Muscle of leg (tissue), 11 donors: ENCODE results near the gene ADAMTS4. TPM values are rescaled to one million over a fixed set of nuclear protein-coding genes. Genes with fewer than 3 reads are reported as not detected.

Experiments used
- DNase-seq: peaks from one replicate; pipeline ENCODE4 v3.0.0; 2013
- H3K27ac ChIP-seq: one replicate; pipeline ENCODE4 v1.5.1; 2013; ENCODE audit warnings: mild to moderate bottlenecking, low read length, control low read depth
- H3K27me3 ChIP-seq: one replicate; pipeline ENCODE4 v1.6.1; 2013; ENCODE audit warnings: low read length; ENCODE audit not compliant: control insufficient read depth, insufficient read depth
- H3K36me3 ChIP-seq: one replicate; pipeline ENCODE4 v1.6.1; 2013; ENCODE audit warnings: low read length; ENCODE audit not compliant: control insufficient read depth, insufficient read depth
- H3K4me1 ChIP-seq: one replicate; pipeline ENCODE4 v1.6.1; 2013; ENCODE audit warnings: low read length; ENCODE audit not compliant: control insufficient read depth, insufficient read depth
- H3K4me3 ChIP-seq: one replicate; pipeline ENCODE4 v1.5.1; 2013; ENCODE audit warnings: low read length, control low read depth
- H3K9me3 ChIP-seq: replicated peaks from 2 replicates; pipeline ENCODE4 v1.6.1; 2013; ENCODE audit warnings: low read depth, low read length; ENCODE audit not compliant: control insufficient read depth
- WGBS: methylation state at CpG from one replicate; pipeline ENCODE4 v1.1.5; 2013; ENCODE audit warnings: missing lambda C conversion rate; ENCODE audit not compliant: insufficient coverage; 5-methylcytosine and 5-hydroxymethylcytosine counted together
- polyA plus RNA-seq, 8 donors: library from polyadenylated mRNA; unstranded; fragments of 120-200 nt; gene quantifications; one replicate each; pipeline versions ENCODE4 v1.2.1 to v1.2.3, GENCODE V29; 2013; ENCODE audit warnings: inconsistent platforms in 1 of 8, low replicate concordance in 1 of 8; ENCODE audit not compliant: insufficient read length in 8 of 8, insufficient read depth in 1 of 8
- total RNA-seq: library from RNA; stranded (reverse); fragments of 120-200 nt; gene quantifications from one replicate; pipeline ENCODE4 v1.2.4, GENCODE V29; 2013

Gene ADAMTS4
- total and polyA plus RNA-seq, 9 donors = 7.8 to 14.1 (median 9.6) TPM

GRCh38 chr1:161222175-161223019 lies 23.5 kb upstream of the ADAMTS4 start:
- H3K4me1 ChIP-seq = peaks cover 21% of the 10 kb centered on the region
- H3K4me3 ChIP-seq = no peak overlapping the region
- H3K9me3 ChIP-seq = no peaks in the 10 kb centered on the region
- H3K27me3 ChIP-seq = no peaks in the 10 kb centered on the region
- H3K27ac ChIP-seq = no peak overlapping the region
- H3K36me3 ChIP-seq = no peaks in the 10 kb centered on the region
- 80% methylated on average over 2 of the region's 6 CpGs for WGBS
- no peak for DNase-seq

- no peak overlapping the region for H3K4me3 ChIP-seq
- H3K4me1 ChIP-seq = peaks cover 4% of the 10 kb centered on the region
- H3K27ac ChIP-seq = no peak overlapping the region
- H3K27me3 ChIP-seq = no peaks in the 10 kb centered on the region
- DNase-seq = no peak
- H3K9me3 ChIP-seq = no peaks in the 10 kb centered on the region
- H3K36me3 ChIP-seq = peaks cover under 1% of the 10 kb centered on the region
- WGBS = 73% methylated on average over 3 of the region's 5 CpGs
Observed at GRCh38 chr1:161220002-161220401, 21.1 kb upstream of the ADAMTS4 start.

- H3K4me1 ChIP-seq = peaks cover 3% of the 10 kb centered on the region
- H3K9me3 ChIP-seq = no peaks in the 10 kb centered on the region
- DNase-seq = no peak
- H3K27me3 ChIP-seq = no peaks in the 10 kb centered on the region
- H3K36me3 ChIP-seq = peaks cover 4% of the 10 kb centered on the region
- no peak overlapping the region for H3K4me3 ChIP-seq
- no peak overlapping the region for H3K27ac ChIP-seq
- WGBS = 79% methylated on average over 4 of the region's 5 CpGs
Observed at GRCh38 chr1:161219078-161219892, 20.4 kb upstream of the ADAMTS4 start.

- H3K27ac ChIP-seq = no peak overlapping the region
- H3K27me3 ChIP-seq = no peaks in the 10 kb centered on the region
Observed at GRCh38 chr1:161218301-161219077, 19.6 kb upstream of the ADAMTS4 start.

GRCh38 chr1:161217831-161218230 lies 19.0 kb upstream of the ADAMTS4 start:
- Histone ChIP-seq H3K27ac (no peak overlapping the region), H3K27me3 (no peaks in the 10 kb centered on the region), H3K4me1 (peaks cover 3% of the 10 kb centered on the region), H3K4me3 (no peak overlapping the region), H3K36me3 (peaks cover 19% of the 10 kb centered on the region), H3K9me3 (no peaks in the 10 kb centered on the region)
- 60% methylated on average over 1 of the region's 6 CpGs for WGBS
- DNase-seq = no peak

More at GRCh38 chr1:161218301-161219077, 19.6 kb upstream of the ADAMTS4 start:
- DNase-seq = no peak
- Histone ChIP-seq H3K4me3 (no peak overlapping the region), H3K4me1 (peaks cover 3% of the 10 kb centered on the region), H3K9me3 (no peaks in the 10 kb centered on the region), H3K36me3 (peaks cover 12% of the 10 kb centered on the region)
- WGBS = 86% methylated on average over 4 of the region's 8 CpGs

- Histone ChIP-seq H3K4me3 (peak overlapping the region; percentile 25), H3K27me3 (no peaks in the 10 kb centered on the region), H3K9me3 (no peaks in the 10 kb centered on the region), H3K27ac (peak overlapping the region; percentile 47), H3K36me3 (peaks cover 26% of the 10 kb centered on the region), H3K4me1 (peaks cover 3% of the 10 kb centered on the region)
- peak; percentile 29 for DNase-seq
- 43% methylated on average over 4 of the region's 7 CpGs for WGBS
Observed at GRCh38 chr1:161216945-161217712, 18.3 kb upstream of the ADAMTS4 start.

GRCh38 chr1:161215076-161215475 lies 16.2 kb upstream of the ADAMTS4 start, which contains the start of gene FCER1G:
FCER1G (plus strand) TSS chr1:161215295; CDS start chr1:161215322, 27 bp downstream.
- Histone ChIP-seq H3K4me3 (peak within 1 kb of the TSS; percentile 34), H3K4me1 (peaks cover 3% of the 10 kb centered on the region), H3K9me3 (no peaks in the 10 kb centered on the region), H3K27me3 (no peaks in the 10 kb centered on the region), H3K27ac (peak within 1 kb of the TSS; percentile 20), H3K36me3 (peaks cover 45% of the 10 kb centered on the region)
- peak; percentile 69 for DNase-seq
- 48% methylated on average over 8 of the region's 10 CpGs for WGBS

- Histone ChIP-seq H3K4me1 (peaks cover 3% of the 10 kb centered on the region), H3K4me3 (no peak overlapping the region), H3K9me3 (no peaks in the 10 kb centered on the region), H3K36me3 (peaks cover 52% of the 10 kb centered on the region), H3K27ac (no peak overlapping the region), H3K27me3 (no peaks in the 10 kb centered on the region)
- no peak for DNase-seq
- 82% methylated on average over 5 of the region's 9 CpGs for WGBS
Observed at GRCh38 chr1:161214369-161214768, 15.5 kb upstream of the ADAMTS4 start.

GRCh38 chr1:161209790-161210409 lies 11.0 kb upstream of the ADAMTS4 start:
- WGBS = 35% methylated on average over 6 of the region's 11 CpGs
- Histone ChIP-seq H3K27me3 (no peaks in the 10 kb centered on the region), H3K36me3 (peaks cover 70% of the 10 kb centered on the region), H3K4me1 (no peaks in the 10 kb centered on the region), H3K27ac (no peak overlapping the region), H3K4me3 (no peak overlapping the region), H3K9me3 (no peaks in the 10 kb centered on the region)
- DNase-seq = peak; percentile 76
